ENCODE results near the gene PGRMC2.

The PGRMC2 gene

GRCh38 chr4:128220286-128221235 is 67.1 kb downstream of the PGRMC2 start:
- DNase-seq (ENCODE audit: low read depth): peak; percentile 84

All from amniotic epithelial cell (primary cell).